HCT116 (cell line): ENCODE data around the gene DCAF10.

Experiments used
- CTCF ChIP-seq, 3 experiments: fragments of 200-600 bp in 1 of 3; sonication (generic) in 1 of 3; IDR thresholded peaks in 2 of 3; conservative IDR thresholded peaks in 1 of 3; 2 replicates each; pipeline ENCODE4 v1.5.1; 2012 to 2017; ENCODE audit warnings: low read depth in 2 of 3, low read length in 2 of 3, antibody characterized with exemption in 1 of 3, borderline replicate concordance in 1 of 3, control low read depth in 1 of 3, mild to moderate bottlenecking in 1 of 3, mixed read lengths in 1 of 3, mixed run types in 1 of 3, moderate library complexity in 1 of 3; ENCODE audit not compliant: insufficient read depth in 1 of 3
- POLR2A ChIP-seq: IDR thresholded peaks from 2 replicates; pipeline ENCODE4 v1.7.0; 2011; ENCODE audit warnings: borderline replicate concordance; ENCODE audit not compliant: insufficient read depth, insufficient read length; ENCODE audit errors: extremely low read depth
- TF ChIP-seq, protein P1 (sequence below): IDR thresholded peaks from 2 replicates; pipeline ENCODE4 v1.6.1; 2011; ENCODE audit warnings: mild to moderate bottlenecking, low read length, moderate library complexity; ENCODE audit not compliant: insufficient replicate concordance; ENCODE audit errors: extremely low read depth

DNA sequence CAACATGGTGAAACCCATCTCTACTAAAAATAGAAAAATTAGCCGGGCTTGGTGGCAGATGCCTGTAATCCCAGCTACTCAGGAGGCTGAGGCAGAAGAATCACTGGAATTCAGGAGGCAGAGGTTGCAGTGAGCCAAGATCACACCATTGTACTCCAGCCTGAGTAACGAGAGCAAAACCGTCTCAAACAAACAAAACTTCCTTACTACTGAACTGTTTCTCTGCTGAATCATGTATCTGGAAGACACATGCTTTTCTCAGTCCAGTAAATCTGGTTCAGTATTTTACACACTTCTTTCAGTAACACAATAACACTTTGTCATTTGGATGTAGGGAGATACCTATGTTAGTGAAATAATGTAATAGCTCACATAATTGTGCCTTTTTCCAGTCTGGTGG lies 39.1 kb upstream of the DCAF10 start:
- TF ChIP-seq, protein P1, sequence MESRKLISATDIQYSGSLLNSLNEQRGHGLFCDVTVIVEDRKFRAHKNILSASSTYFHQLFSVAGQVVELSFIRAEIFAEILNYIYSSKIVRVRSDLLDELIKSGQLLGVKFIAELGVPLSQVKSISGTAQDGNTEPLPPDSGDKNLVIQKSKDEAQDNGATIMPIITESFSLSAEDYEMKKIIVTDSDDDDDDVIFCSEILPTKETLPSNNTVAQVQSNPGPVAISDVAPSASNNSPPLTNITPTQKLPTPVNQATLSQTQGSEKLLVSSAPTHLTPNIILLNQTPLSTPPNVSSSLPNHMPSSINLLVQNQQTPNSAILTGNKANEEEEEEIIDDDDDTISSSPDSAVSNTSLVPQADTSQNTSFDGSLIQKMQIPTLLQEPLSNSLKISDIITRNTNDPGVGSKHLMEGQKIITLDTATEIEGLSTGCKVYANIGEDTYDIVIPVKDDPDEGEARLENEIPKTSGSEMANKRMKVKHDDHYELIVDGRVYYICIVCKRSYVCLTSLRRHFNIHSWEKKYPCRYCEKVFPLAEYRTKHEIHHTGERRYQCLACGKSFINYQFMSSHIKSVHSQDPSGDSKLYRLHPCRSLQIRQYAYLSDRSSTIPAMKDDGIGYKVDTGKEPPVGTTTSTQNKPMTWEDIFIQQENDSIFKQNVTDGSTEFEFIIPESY = no peak
- TF ChIP-seq POLR2A = no peak
- no peak for TF ChIP-seq CTCF (IDR thresholded peaks at IDR 0.05 in 2 of 3, conservative IDR thresholded peaks at IDR 0.05 in 1 of 3; ENCODE audit: borderline replicate concordance in 1 of 3, insufficient read depth in 1 of 3, low read depth in 2 of 3, low read length in 2 of 3)
